Kidney (tissue), 22 donors: ENCODE data around the gene MAGOH. TPM values are rescaled to one million over a fixed set of nuclear protein-coding genes. Genes with fewer than 3 reads are reported as not detected.
A peak's percentile ranks its signal among the peaks of the same experiment; 100 is the strongest.

Experiments used
- DNase-seq, 5 donors: peaks; one replicate each; pipeline ENCODE4 v3.0.0-alpha.2; 2013 to 2020
- FAIRE-seq: peaks from 2 replicates; lab custom pipeline; 2012; peaks lifted over from hg19 to GRCh38; lab: Jason Lieb, UNC
- H3K27ac ChIP-seq, 2 donors: one replicate each; pipeline ENCODE4 v1.7.0; 2013; ENCODE audit warnings: low read depth in 2 of 2, low read length in 2 of 2, inconsistent platforms in 1 of 2
- H3K27me3 ChIP-seq: one replicate; pipeline ENCODE4 v1.7.1; 2013; ENCODE audit warnings: low read length, inconsistent platforms; ENCODE audit not compliant: control insufficient read depth, insufficient read depth
- H3K36me3 ChIP-seq, 3 donors: one replicate each; pipeline versions ENCODE4 v1.7.0 to v1.7.1; 2013; ENCODE audit warnings: low read length in 3 of 3, control low read depth in 1 of 3, inconsistent platforms in 1 of 3; ENCODE audit not compliant: insufficient read depth in 3 of 3, control insufficient read depth in 2 of 3
- H3K4me1 ChIP-seq, 3 donors: one replicate each; pipeline versions ENCODE4 v1.7.0 to v1.7.1; 2013; ENCODE audit warnings: low read length in 3 of 3, inconsistent platforms in 1 of 3, low read depth in 1 of 3; ENCODE audit not compliant: control insufficient read depth in 2 of 3, insufficient read depth in 2 of 3
- H3K4me3 ChIP-seq, 3 donors: one replicate each; pipeline versions ENCODE4 v1.7.0 to v1.8.1; 2013; ENCODE audit warnings: low read length in 3 of 3, control low read depth in 1 of 3, inconsistent platforms in 1 of 3
- H3K9ac ChIP-seq, 3 donors: one replicate each; pipeline versions ENCODE4 v1.7.0 to v1.7.1; 2013; ENCODE audit warnings: low read length in 3 of 3, control low read depth in 1 of 3, inconsistent platforms in 1 of 3
- H3K9me3 ChIP-seq, 3 donors: one replicate each; pipeline versions ENCODE4 v1.7.0 to v1.7.1; 2013; ENCODE audit warnings: low read length in 3 of 3, control low read depth in 1 of 3, inconsistent platforms in 1 of 3; ENCODE audit not compliant: control insufficient read depth in 2 of 3, insufficient read depth in 1 of 3
- CTCF ChIP-seq: IDR thresholded peaks from 3 replicates; pipeline ENCODE4 v1.5.1; 2012; ENCODE audit warnings: mild to moderate bottlenecking, moderate library complexity, borderline replicate concordance; ENCODE audit not compliant: insufficient read depth; ENCODE audit errors: extremely low read depth
- intact Hi-C: fragments of 100-400 bp; cut with DNase I; formaldehyde crosslinking; loops from one replicate; pipeline ENCODE4 v1.11.1; 2022
- long read RNA-seq, 10 donors: library from polyadenylated mRNA in 1 of 10; unstranded in 1 of 10; transcript quantifications; one replicate each; pipeline ENCODE4 v2.0.0 and lab custom pipeline, GENCODE V29; 2021 to 2026
- polyA plus RNA-seq: library from polyadenylated mRNA; stranded (reverse); fragments of 350-450 nt; fragmentation: Illumina TruSeq; extraction: RNeasy Lipid Tissue Mini Kit (QIAGEN cat#74804); gene quantifications from one replicate; pipeline ENCODE4 v1.2.3, GENCODE V29; 2014; ENCODE audit warnings: low read depth, low replicate concordance; ENCODE audit not compliant: insufficient read depth
- total RNA-seq: library from RNA; stranded (reverse); fragmentation: NEBNext Ultra II Directional; extraction: Animal tissue kit (Norgen Biotek cat#: 25700); gene quantifications from one replicate; pipeline ENCODE4 v1.2.1, GENCODE V29; 2021
- donor health status: control.
- donor health status: control.
- donor health status: control.
- donor health status: control.
- donor health status: control.
- donor health status: DM: yes; HTN: yes; CAD: no.
- donor health status: Normal renal cell carcinoma (clear cell type).

The MAGOH gene
- 39.4 TPM for total RNA-seq
- 64.6 TPM for polyA plus RNA-seq
- long read RNA-seq, donor 1, transcript MAGOH-202 (5 exons, 756 nt): major isoform, 30 of 39 reads
- long read RNA-seq, donor 1, transcript MAGOH-201 (4 exons, 500 nt): minor isoform, 8 of 39 reads
- long read RNA-seq, donor 1, partial matches to known transcripts: 0 of 39 reads
- long read RNA-seq, donor 1, other reads (novel, unspliced or antisense): 0 of 39 reads
- long read RNA-seq, donor 2, transcript MAGOH-202 (5 exons, 756 nt): major isoform, 28 of 37 reads
- long read RNA-seq, donor 2, transcript MAGOH-201 (4 exons, 500 nt): minor isoform, 6 of 37 reads
- long read RNA-seq, donor 2, partial matches to known transcripts: 0 of 37 reads
- long read RNA-seq, donor 2, other reads (novel, unspliced or antisense): 0 of 37 reads
- long read RNA-seq, donor 3, transcript MAGOH-202 (5 exons, 756 nt): major isoform, 56 of 68 reads
- long read RNA-seq, donor 3, transcript MAGOH-201 (4 exons, 500 nt): minor isoform, 6 of 68 reads
- long read RNA-seq, donor 3, partial matches to known transcripts: 0 of 68 reads
- long read RNA-seq, donor 3, other reads (novel, unspliced or antisense): 5 of 68 reads
- long read RNA-seq, donor 4, transcript MAGOH-202 (5 exons, 756 nt): major isoform, 22 of 27 reads
- long read RNA-seq, donor 4, transcript MAGOH-201 (4 exons, 500 nt): minor isoform, 5 of 27 reads
- long read RNA-seq, donor 4, partial matches to known transcripts: 0 of 27 reads
- long read RNA-seq, donor 4, other reads (novel, unspliced or antisense): 0 of 27 reads
- long read RNA-seq, donor 5, partial matches to known transcripts: 0 of 3 reads
- long read RNA-seq, donor 5, other reads (novel, unspliced or antisense): 0 of 3 reads
- long read RNA-seq, donor 6, transcript MAGOH-202 (5 exons, 756 nt): major isoform, 74 of 107 reads
- long read RNA-seq, donor 6, transcript MAGOH-201 (4 exons, 500 nt): minor isoform, 24 of 107 reads
- long read RNA-seq, donor 6, partial matches to known transcripts: 0 of 107 reads
- long read RNA-seq, donor 6, other reads (novel, unspliced or antisense): 6 of 107 reads
- long read RNA-seq, donor 7, transcript MAGOH-202 (5 exons, 756 nt): major isoform, 5 of 6 reads
- long read RNA-seq, donor 7, partial matches to known transcripts: 0 of 6 reads
- long read RNA-seq, donor 7, other reads (novel, unspliced or antisense): 0 of 6 reads
- long read RNA-seq, donor 8, transcript MAGOH-202 (5 exons, 756 nt): major isoform, 63 of 72 reads
- long read RNA-seq, donor 8, transcript MAGOH-201 (4 exons, 500 nt): minor isoform, 8 of 72 reads
- long read RNA-seq, donor 8, partial matches to known transcripts: 0 of 72 reads
- long read RNA-seq, donor 8, other reads (novel, unspliced or antisense): 0 of 72 reads
- long read RNA-seq, donor 9, transcript MAGOH-202 (5 exons, 756 nt): major isoform, 33 of 42 reads
- long read RNA-seq, donor 9, transcript MAGOH-201 (4 exons, 500 nt): minor isoform, 5 of 42 reads
- long read RNA-seq, donor 9, partial matches to known transcripts: 0 of 42 reads
- long read RNA-seq, donor 9, other reads (novel, unspliced or antisense): 0 of 42 reads
- long read RNA-seq, donor 10, transcript MAGOH-202 (5 exons, 756 nt): major isoform, 25 of 30 reads
- long read RNA-seq, donor 10, partial matches to known transcripts: 0 of 30 reads
- long read RNA-seq, donor 10, other reads (novel, unspliced or antisense): 0 of 30 reads

GRCh38 chr1:53238197-53239155 is at the start of gene MAGOH:
Gene MAGOH (minus strand): TSS chr1:53238518. CDS start chr1:53238448, 70 bp downstream.
- H3K4me1 ChIP-seq: peaks cover 0 to 8% (median 4%) of the 10 kb centered on the region in 3 donors
- no peak for TF ChIP-seq CTCF
- intact Hi-C loops: no loop called here
- H3K9me3 ChIP-seq: no peaks in the 10 kb centered on the region
- peak within 1 kb of the TSS; percentile 54 to 56 for H3K27ac ChIP-seq
- peak within 1 kb of the TSS; percentile 97 to 99 (median 99) for H3K4me3 ChIP-seq
- H3K27me3 ChIP-seq: no peaks in the 10 kb centered on the region
- peak; percentile 97 to 98 (median 98) for DNase-seq
- peak; percentile 33 for FAIRE-seq
- H3K36me3 ChIP-seq: peaks cover 2 to 17% (median 13%) of the 10 kb centered on the region in 3 donors
- H3K9ac ChIP-seq: peak within 1 kb of the TSS; percentile 93 to 98 (median 98)

GRCh38 chr1:53286955-53287354 is 48.6 kb upstream of the MAGOH start:
- no peak overlapping the region for H3K27ac ChIP-seq
- H3K4me1 ChIP-seq: no peaks in the 10 kb centered on the region
- H3K27me3 ChIP-seq: no peaks in the 10 kb centered on the region
- FAIRE-seq: no peak
- H3K36me3 ChIP-seq: no peaks in the 10 kb centered on the region
- intact Hi-C loops: loop anchor here (10.0 kb wide), 1 partner anchor 478 kb away; no protein-coding TSS in a partner anchor
- no peak overlapping the region for H3K4me3 ChIP-seq
- DNase-seq: peak in 3 of 5 donors; percentile 35 to 58 (median 54)
- no peak overlapping the region for H3K9ac ChIP-seq
- TF ChIP-seq CTCF: no peak
- H3K9me3 ChIP-seq: no peaks in the 10 kb centered on the region
